Measurements from ENCODE around the gene CUEDC1. TPM values are rescaled to one million over a fixed set of nuclear protein-coding genes. Genes with fewer than 3 reads are reported as not detected.

CUEDC1 gene
- total and polyA plus RNA-seq, 2 of the 13 experiments (the other 11 are each of a cell fraction or from before 2014, with no cell fraction given), result 7.4 to 12.9 TPM

GRCh38 chr17:57862694-57863667 is 92.2 kb downstream of the CUEDC1 start (continued):
- TF ChIP-seq ZNF737 (CRISPR knock-in tag; IDR thresholded peaks at IDR 0.05; ENCODE audit: borderline replicate concordance), result no peak
- no peak for TF ChIP-seq GLMP (CRISPR knock-in tag; IDR thresholded peaks at IDR 0.05; ENCODE audit: borderline replicate concordance)
- TF ChIP-seq ZNF263 (CRISPR knock-in tag; IDR thresholded peaks at IDR 0.05), result peak; percentile 52
- no peak for TF ChIP-seq ZNF784 (CRISPR knock-in tag; IDR thresholded peaks at IDR 0.05; ENCODE audit: borderline replicate concordance)
- TF ChIP-seq SMAD1 (CRISPR knock-in tag; IDR thresholded peaks at IDR 0.05; ENCODE audit: borderline replicate concordance, low read depth), result peak; percentile 55; the same call in 1 of the 2 replicates
- TF ChIP-seq ZNF619 (CRISPR knock-in tag; IDR thresholded peaks at IDR 0.05), result no peak
- no peak for TF ChIP-seq MTA1 (CRISPR knock-in tag; IDR thresholded peaks at IDR 0.05; ENCODE audit: borderline replicate concordance)
- TF ChIP-seq KLF12 (CRISPR knock-in tag; IDR thresholded peaks at IDR 0.05; ENCODE audit: borderline replicate concordance), result no peak
- no peak; the same call in 1 of the 2 replicates for TF ChIP-seq ZBTB37 (CRISPR knock-in tag; IDR thresholded peaks at IDR 0.05)
- no peak for TF ChIP-seq ZNF225 (CRISPR knock-in tag; IDR thresholded peaks at IDR 0.05)
- TF ChIP-seq U2AF2 (IDR thresholded peaks at IDR 0.05; ENCODE audit: low read depth, low read length), result no peak
- TF ChIP-seq NFAT5 (CRISPR knock-in tag; IDR thresholded peaks at IDR 0.05), result 0 out of 2 replicates have a peak, but pooled peaks have one; percentile 66
- no peak for TF ChIP-seq RELA (CRISPR knock-in tag; IDR thresholded peaks at IDR 0.05)
- TF ChIP-seq ATAD3A (CRISPR knock-in tag; IDR thresholded peaks at IDR 0.05), result no peak
- TF ChIP-seq FOXK1 (CRISPR knock-in tag; IDR thresholded peaks at IDR 0.05; ENCODE audit: borderline replicate concordance, low read depth), result no peak
- no peak for TF ChIP-seq ZFYVE20 (CRISPR knock-in tag; IDR thresholded peaks at IDR 0.05; ENCODE audit: borderline replicate concordance, low read depth)
- TF ChIP-seq SMAD3 (CRISPR knock-in tag; IDR thresholded peaks at IDR 0.05), result no peak; the same call in 1 of the 2 replicates
- no peak for TF ChIP-seq CREBL2 (CRISPR knock-in tag; IDR thresholded peaks at IDR 0.05; ENCODE audit: borderline replicate concordance)
- TF ChIP-seq ZNF781 (CRISPR knock-in tag; IDR thresholded peaks at IDR 0.05; ENCODE audit: borderline replicate concordance, not compliant biosample characterization), result no peak

Measured in HepG2 (cell line).